DMS153 treated with DMSO at 0.1 percent for 48 hours (cell line): Measurements from ENCODE around the gene ZNF385B.
A peak's percentile ranks its signal among the peaks of the same experiment; 100 is the strongest.

ENCODE experiments used
- DNase-seq: peaks from one replicate; lab custom pipeline; 2025; ENCODE audit not compliant: unreplicated experiment; lab: John Stamatoyannopoulos, UW

The ZNF385B gene

GRCh38 chr2:179556425-179556824 lies 305.0 kb downstream of the ZNF385B start:
- DNase-seq = no peak

GRCh38 chr2:179555691-179556283 lies 305.6 kb downstream of the ZNF385B start:
- DNase-seq = no peak

GRCh38 chr2:179554639-179555386 lies 306.6 kb downstream of the ZNF385B start:
- DNase-seq = no peak

GRCh38 chr2:179553382-179553781 lies 308.0 kb downstream of the ZNF385B start:
- DNase-seq = no peak

- DNase-seq = no peak
Measured at GRCh38 chr2:179551539-179552045, 309.8 kb downstream of the ZNF385B start.

- no peak for DNase-seq
Measured at GRCh38 chr2:179550849-179551248, 310.6 kb downstream of the ZNF385B start.

GRCh38 chr2:179550214-179550613 lies 311.2 kb downstream of the ZNF385B start:
- no peak for DNase-seq

- DNase-seq = no peak
Measured at GRCh38 chr2:179546656-179547055, 314.8 kb downstream of the ZNF385B start.

GRCh38 chr2:179545024-179545423 lies 316.4 kb downstream of the ZNF385B start:
- no peak for DNase-seq

GRCh38 chr2:179543361-179543901 lies 318.0 kb downstream of the ZNF385B start:
- DNase-seq = peak; percentile 85

- no peak for DNase-seq
Measured at GRCh38 chr2:179541586-179541985, 319.8 kb downstream of the ZNF385B start.

- no peak for DNase-seq
Measured at GRCh38 chr2:179539124-179539511, 322.3 kb downstream of the ZNF385B start.

GRCh38 chr2:179538406-179539123 lies 322.8 kb downstream of the ZNF385B start:
- DNase-seq = no peak

GRCh38 chr2:179536185-179536584 lies 325.2 kb downstream of the ZNF385B start:
- DNase-seq = no peak

GRCh38 chr2:179533875-179534274 lies 327.5 kb downstream of the ZNF385B start:
- no peak for DNase-seq

- DNase-seq = no peak
Measured at GRCh38 chr2:179532863-179533278, 328.5 kb downstream of the ZNF385B start.

GRCh38 chr2:179528576-179529069 lies 332.8 kb downstream of the ZNF385B start:
- DNase-seq = no peak

- DNase-seq = no peak
Measured at GRCh38 chr2:179525340-179525739, 336.1 kb downstream of the ZNF385B start.

GRCh38 chr2:179524809-179525339 lies 336.5 kb downstream of the ZNF385B start:
- no peak for DNase-seq

- no peak for DNase-seq
Measured at GRCh38 chr2:179521944-179522343, 339.5 kb downstream of the ZNF385B start.

GRCh38 chr2:179518830-179519229 lies 342.6 kb downstream of the ZNF385B start:
- no peak for DNase-seq
